Adrenal gland (tissue), 12 donors: Measurements from ENCODE around the gene DOK6. TPM values are rescaled to one million over a fixed set of nuclear protein-coding genes. Genes with fewer than 3 reads are reported as not detected.

Experiments used
- DNase-seq, 7 donors: peaks; one replicate each; pipeline ENCODE4 v3.0.0-alpha.2; 2019 to 2020
- H3K27ac ChIP-seq, 5 donors: fragments of 200-600 bp; sonication (generic) in 4 of 5; 1 replicate in 3 of 5; 2 replicates in 2 of 5; pipeline versions ENCODE4 v1.5.1 to v1.8.0; 2016 to 2020; ENCODE audit warnings: mild to moderate bottlenecking in 1 of 5
- H3K27me3 ChIP-seq: fragments of 200-600 bp; 2 replicates; pipeline ENCODE4 v1.8.0; 2021
- H3K36me3 ChIP-seq, 2 donors: fragments of 200-600 bp; replicated peaks in 1 of 2; 1 replicate in 1 of 2; 2 replicates in 1 of 2; pipeline versions ENCODE4 v1.5.1 to v1.8.0; 2018 to 2022
- H3K4me1 ChIP-seq, 2 donors: fragments of 200-600 bp; replicated peaks in 1 of 2; 1 replicate in 1 of 2; 2 replicates in 1 of 2; pipeline versions ENCODE4 v1.5.1 to v1.8.0; 2018 to 2021
- H3K4me3 ChIP-seq, 4 donors: fragments of 200-600 bp; sonication (generic) in 3 of 4; one replicate each; pipeline ENCODE4 v1.5.1; 2016 to 2018
- H3K9me3 ChIP-seq, 3 donors: fragments of 200-600 bp; sonication (generic) in 1 of 3; replicated peaks in 1 of 3; 1 replicate in 2 of 3; 2 replicates in 1 of 3; pipeline versions ENCODE4 v1.5.1 to v1.8.0; 2016 to 2021
- CTCF ChIP-seq, 6 experiments: fragments of 450-650 bp in 4 of 6; fragments of 200-600 bp in 2 of 6; sonication (generic) in 1 of 6; IDR thresholded peaks; 1 replicate in 5 of 6; 2 replicates in 1 of 6; pipeline versions ENCODE4 v1.5.1 to v1.8.0; 2016 to 2021; ENCODE audit warnings: antibody characterized with exemption in 6 of 6, mild to moderate bottlenecking in 2 of 6, moderate library complexity in 1 of 6
- POLR2A ChIP-seq, 2 donors: fragments of 450-650 bp; IDR thresholded peaks; one replicate each; pipeline ENCODE4 v1.6.1; 2017; ENCODE audit warnings: antibody characterized with exemption in 2 of 2, mild to moderate bottlenecking in 2 of 2, moderate library complexity in 1 of 2
- WGBS, 4 donors: extraction: QIAGEN DNeasy Blood & Tissue Kit in 2 of 4; methylation state at CpG; one replicate each; pipeline versions ENCODE4 v1.1.5 to v1.1.7; 2013 to 2017; 5-methylcytosine and 5-hydroxymethylcytosine counted together
- intact Hi-C, 2 donors: fragments of 100-400 bp; cut with DNase I; formaldehyde crosslinking; loops; one replicate each; pipeline versions ENCODE4 v1.14.1 to v1.15.0; 2022 to 2023
- polyA plus RNA-seq, 3 donors: library from polyadenylated mRNA; stranded (reverse); fragments of 200-250 nt in 2 of 3; fragments of 350-450 nt in 1 of 3; fragmentation: Illumina TruSeq in 1 of 3; extraction: RNeasy Lipid Tissue Mini Kit (QIAGEN cat#74804) in 1 of 3; gene quantifications; one replicate each; pipeline ENCODE4 v1.2.3, GENCODE V29; 2013 to 2014
- total RNA-seq, 9 donors: library from RNA; depleted of rRNA in 4 of 9; stranded (reverse); fragments of >200 nt in 4 of 9; fragments of 120-200 nt in 1 of 9; fragmentation: NEBNext Ultra II Directional in 1 of 9; extraction: Animal tissue kit (Norgen Biotek cat#: 25700) in 1 of 9; gene quantifications; one replicate each; pipeline versions ENCODE4 v1.1.0 to v1.2.4, GENCODE V29; 2013 to 2023
- donor health status: healthy with polysubstance abuse.
- donor health status: Bipolar disorder and iron deficiency.
- donor health status: DM: yes; HTN: yes; CAD: no.
- donor health status: DM: no; HTN: no; CAD: no.
- donor health status: DM: no; HTN: no; CAD: no.
- donor health status: DM: yes; HTN: yes; CAD: no.

Gene DOK6
- total and polyA plus RNA-seq, 12 donors, result 0.24 to 4.5 (median 0.76) TPM

- no peak overlapping the region for H3K27ac ChIP-seq
- intact Hi-C loops, result no loop called here
Observed at GRCh38 chr18:69882965-69883668, 482.4 kb downstream of the DOK6 start.

DNA sequence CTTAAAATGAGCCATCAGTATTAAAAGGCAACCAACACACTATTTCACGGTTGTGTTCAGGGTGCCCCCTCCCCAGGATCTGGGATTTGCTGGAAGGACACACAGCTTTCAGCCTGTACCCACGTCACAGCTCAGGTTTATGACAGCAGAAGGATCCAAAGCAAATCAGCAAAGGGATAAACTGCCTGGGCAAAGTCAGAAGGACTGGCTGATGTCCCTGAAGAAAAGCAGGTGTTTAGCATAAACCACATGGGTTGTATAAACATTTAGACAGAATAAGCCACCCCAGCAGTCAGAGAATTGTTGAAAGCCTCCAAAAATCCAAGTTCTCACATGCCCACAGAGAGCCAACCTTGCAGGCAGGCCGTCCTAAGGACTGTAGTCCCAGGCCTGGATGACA, 483.1 kb downstream of the DOK6 start:
- TF ChIP-seq CTCF (IDR thresholded peaks at IDR 0.05), result no peak
- no peak for TF ChIP-seq POLR2A (IDR thresholded peaks at IDR 0.05)
- H3K36me3 ChIP-seq, result no peaks in the 10 kb centered on the region
- no peak overlapping the region for H3K27ac ChIP-seq
- no peaks in the 10 kb centered on the region for H3K4me1 ChIP-seq
- intact Hi-C loops, result no loop called here
- no peak for DNase-seq
- no peaks in the 10 kb centered on the region for H3K27me3 ChIP-seq
- H3K4me3 ChIP-seq, result no peak overlapping the region
- H3K9me3 ChIP-seq, result no peaks in the 10 kb centered on the region
- 57 to 62% (median 59%) methylated on average over 3 of the region's 3 CpGs for WGBS, 4 donors

More at GRCh38 chr18:69882965-69883668, 482.4 kb downstream of the DOK6 start:
- no peak overlapping the region for H3K4me3 ChIP-seq
- H3K27me3 ChIP-seq, result no peaks in the 10 kb centered on the region
- no peaks in the 10 kb centered on the region for H3K36me3 ChIP-seq
- TF ChIP-seq CTCF (IDR thresholded peaks at IDR 0.05), result no peak
- no peak for TF ChIP-seq POLR2A (IDR thresholded peaks at IDR 0.05)
- no peaks in the 10 kb centered on the region for H3K4me1 ChIP-seq
- 75 to 86% (median 82%) methylated on average over 6 of the region's 6 CpGs for WGBS, 4 donors
- DNase-seq, result no peak
- no peaks in the 10 kb centered on the region for H3K9me3 ChIP-seq

DNA sequence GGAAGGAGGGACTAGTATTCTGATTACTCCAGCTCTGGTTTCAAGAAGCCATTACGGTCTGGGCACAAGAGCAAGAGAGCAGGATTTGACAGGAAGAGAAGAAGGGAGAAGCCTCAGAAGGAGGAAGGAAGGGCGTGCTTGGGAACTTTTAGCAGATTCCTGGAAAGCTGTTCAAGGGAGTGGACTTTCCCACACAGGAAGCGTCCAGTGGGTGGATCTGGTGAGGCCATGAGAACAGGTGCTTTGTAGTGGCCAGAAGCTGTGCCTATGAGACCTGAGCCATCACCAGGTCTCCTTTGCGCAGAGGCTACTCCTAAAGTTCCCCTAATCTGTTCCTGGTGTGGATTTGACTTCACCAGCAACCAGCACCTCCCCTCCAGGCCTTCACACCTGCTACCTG, 484.7 kb downstream of the DOK6 start:
- 86 to 88% (median 88%) methylated on average over 4 of the region's 4 CpGs for WGBS, 4 donors
- intact Hi-C loops, result no loop called here

More for the DNA sequence above, 484.7 kb downstream of the DOK6 start:
- no peaks in the 10 kb centered on the region for H3K4me1 ChIP-seq
- H3K4me3 ChIP-seq, result no peak overlapping the region
- no peak for TF ChIP-seq POLR2A (IDR thresholded peaks at IDR 0.05)
- TF ChIP-seq CTCF (IDR thresholded peaks at IDR 0.05), result no peak
- no peak for DNase-seq
- no peaks in the 10 kb centered on the region for H3K27me3 ChIP-seq
- no peaks in the 10 kb centered on the region for H3K9me3 ChIP-seq
- H3K36me3 ChIP-seq, result no peaks in the 10 kb centered on the region
- H3K27ac ChIP-seq, result no peak overlapping the region
